SK-N-SH treated with all-trans-retinoic acid at 6 μM for 48 hours (cell line): ENCODE data around the gene SEMA3E.

Experiments
- ATAC-seq: fragments of 200-7000 bp; cut with Tn5 transposase; 3 replicates; pipeline ENCODE4 v1.9.1; 2020; ENCODE audit warnings: mild to moderate bottlenecking, moderate library complexity
- ARNTL ChIP-seq: fragments of 450-650 bp; formaldehyde crosslinking; IDR thresholded peaks from 2 replicates; pipeline ENCODE4 v1.5.0; 2020; ENCODE audit warnings: low read depth, mild to moderate bottlenecking, moderate library complexity, borderline replicate concordance
- BACH2 ChIP-seq: fragments of 250-450 bp; sonication (Bioruptor Pico); IDR thresholded peaks from 2 replicates; pipeline ENCODE4 v1.9.0; 2021; ENCODE audit warnings: mild to moderate bottlenecking, borderline replicate concordance
- CSDC2 ChIP-seq: fragments of 250-450 bp; sonication (Bioruptor Pico); IDR thresholded peaks from 2 replicates; pipeline ENCODE4 v1.5.0; 2020; ENCODE audit warnings: mild to moderate bottlenecking, moderate library complexity
- GLIS3 ChIP-seq: fragments of 250-450 bp; sonication (Bioruptor Pico); IDR thresholded peaks from 2 replicates; pipeline ENCODE4 v1.5.0; 2020; ENCODE audit warnings: mild to moderate bottlenecking, moderate library complexity
- ISL1 ChIP-seq: fragments of 250-450 bp; sonication (Bioruptor Pico); IDR thresholded peaks from 2 replicates; pipeline ENCODE4 v2.1.2; 2022; ENCODE audit warnings: mild to moderate bottlenecking, moderate library complexity
- OSR1 ChIP-seq: fragments of 250-450 bp; sonication (Bioruptor Pico); IDR thresholded peaks from 2 replicates; pipeline ENCODE4 v1.8.0; 2022; ENCODE audit warnings: moderate library complexity, mild to moderate bottlenecking, inconsistent platforms
- PPARA ChIP-seq: fragments of 250-450 bp; sonication (Bioruptor Pico); IDR thresholded peaks from 2 replicates; pipeline ENCODE4 v1.5.0; 2020; ENCODE audit warnings: mild to moderate bottlenecking, borderline replicate concordance
- RARB ChIP-seq: fragments of 250-450 bp; sonication (Bioruptor Pico); IDR thresholded peaks from 2 replicates; pipeline ENCODE4 v1.8.0; 2021; ENCODE audit warnings: mild to moderate bottlenecking, moderate library complexity
- SNAI2 ChIP-seq: fragments of 250-450 bp; sonication (Bioruptor Pico); IDR thresholded peaks from 2 replicates; pipeline ENCODE4 v1.5.0; 2020; ENCODE audit warnings: mild to moderate bottlenecking, moderate library complexity
- TCF4 ChIP-seq: fragments of 250-450 bp; sonication (Bioruptor Pico); IDR thresholded peaks from 2 replicates; pipeline ENCODE4 v1.8.0; 2021; ENCODE audit warnings: mild to moderate bottlenecking, moderate library complexity, borderline replicate concordance
- TOX ChIP-seq: fragments of 250-450 bp; sonication (Bioruptor Pico); IDR thresholded peaks from 2 replicates; pipeline ENCODE4 v1.8.0; 2021; ENCODE audit warnings: mild to moderate bottlenecking, moderate library complexity, borderline replicate concordance
- ZFP30 ChIP-seq: fragments of 450-650 bp; formaldehyde crosslinking; IDR thresholded peaks from 2 replicates; pipeline ENCODE4 v1.5.0; 2022; ENCODE audit warnings: mild to moderate bottlenecking, moderate library complexity
- ZNF565 ChIP-seq: fragments of 450-650 bp; formaldehyde crosslinking; conservative IDR thresholded peaks from 2 replicates; pipeline ENCODE4 v1.5.0; 2020; ENCODE audit warnings: low read depth, mild to moderate bottlenecking, moderate library complexity
- ZNF70 ChIP-seq: fragments of 450-650 bp; formaldehyde crosslinking; IDR thresholded peaks from 2 replicates; pipeline ENCODE4 v1.5.0; 2020; ENCODE audit warnings: mild to moderate bottlenecking, moderate library complexity
- ZNF8 ChIP-seq: fragments of 450-650 bp; formaldehyde crosslinking; IDR thresholded peaks from 2 replicates; pipeline ENCODE4 v1.5.0; 2020; ENCODE audit warnings: mild to moderate bottlenecking, moderate library complexity
- TF ChIP-seq, protein P1 (sequence below): fragments of 250-450 bp; sonication (Bioruptor Pico); IDR thresholded peaks from 2 replicates; pipeline ENCODE4 v1.5.0; 2020; ENCODE audit warnings: mild to moderate bottlenecking, moderate library complexity
- TF ChIP-seq, protein P2 (sequence below): fragments of 250-450 bp; sonication (Bioruptor Pico); IDR thresholded peaks from 2 replicates; pipeline ENCODE4 v1.8.0; 2021; ENCODE audit warnings: low read depth, mild to moderate bottlenecking, moderate library complexity, borderline replicate concordance
- TF ChIP-seq, protein P3 (sequence below): fragments of 250-450 bp; sonication (Bioruptor Pico); IDR thresholded peaks from 2 replicates; pipeline ENCODE4 v1.5.1; 2021; ENCODE audit warnings: mild to moderate bottlenecking, moderate library complexity
- TF ChIP-seq, protein P4 (sequence below): fragments of 250-450 bp; sonication (Bioruptor Pico); IDR thresholded peaks from 2 replicates; pipeline ENCODE4 v1.8.0; 2020; ENCODE audit warnings: mild to moderate bottlenecking, moderate library complexity, borderline replicate concordance
- TF ChIP-seq, protein P5 (sequence below): fragments of 250-450 bp; sonication (Bioruptor Pico); IDR thresholded peaks from 2 replicates; pipeline ENCODE4 v1.5.1; 2020; ENCODE audit warnings: low read depth, mild to moderate bottlenecking, moderate library complexity

The SEMA3E gene

DNA sequence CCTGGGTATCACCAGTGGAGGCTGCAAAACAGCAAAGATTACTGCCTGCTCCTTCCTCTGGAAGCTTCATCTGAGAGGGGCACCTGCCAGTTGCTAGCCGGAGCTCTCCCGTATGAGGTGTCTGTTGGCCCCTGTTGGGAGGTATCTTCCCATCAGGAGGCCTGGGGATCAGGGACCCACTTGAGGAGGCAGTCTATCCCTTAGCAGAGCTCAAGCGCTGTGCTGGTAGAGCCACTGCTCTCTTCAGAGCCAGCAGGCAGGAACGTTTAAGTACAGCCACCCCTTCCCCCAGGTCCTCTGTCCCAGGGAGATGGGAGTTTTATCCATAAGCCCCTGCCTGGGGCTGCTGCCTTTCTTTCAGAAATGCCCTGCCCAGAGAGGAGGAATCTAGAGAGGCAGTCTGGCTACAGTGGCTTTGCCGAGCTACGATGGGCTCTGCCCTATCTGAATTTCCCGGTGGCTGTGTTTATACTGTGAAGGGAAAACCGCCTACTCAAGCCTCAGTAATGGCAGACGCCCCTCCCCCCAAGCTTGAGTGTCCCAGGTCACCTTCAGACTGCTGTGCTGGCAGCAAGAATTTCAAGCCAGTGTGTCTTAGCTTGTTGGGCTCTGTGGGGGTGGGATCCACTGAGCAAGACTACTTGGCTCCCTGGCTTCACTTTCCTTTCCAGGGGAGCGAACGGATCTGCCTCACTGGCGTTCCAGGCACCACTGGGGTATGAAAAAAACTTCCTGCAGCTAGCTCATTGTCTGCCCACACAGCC is 19.6 kb downstream of the SEMA3E start:
- ATAC-seq = no peak
- TF ChIP-seq OSR1 (CRISPR knock-in tag) (no peak), ARNTL (CRISPR knock-in tag) (no peak), PPARA (CRISPR knock-in tag) (no peak), ZNF8 (CRISPR knock-in tag) (no peak), BACH2 (CRISPR knock-in tag) (no peak), SNAI2 (no peak), TCF4 (CRISPR knock-in tag) (no peak), CSDC2 (CRISPR knock-in tag) (no peak), TOX (no peak)
- TF ChIP-seq, protein P1, sequence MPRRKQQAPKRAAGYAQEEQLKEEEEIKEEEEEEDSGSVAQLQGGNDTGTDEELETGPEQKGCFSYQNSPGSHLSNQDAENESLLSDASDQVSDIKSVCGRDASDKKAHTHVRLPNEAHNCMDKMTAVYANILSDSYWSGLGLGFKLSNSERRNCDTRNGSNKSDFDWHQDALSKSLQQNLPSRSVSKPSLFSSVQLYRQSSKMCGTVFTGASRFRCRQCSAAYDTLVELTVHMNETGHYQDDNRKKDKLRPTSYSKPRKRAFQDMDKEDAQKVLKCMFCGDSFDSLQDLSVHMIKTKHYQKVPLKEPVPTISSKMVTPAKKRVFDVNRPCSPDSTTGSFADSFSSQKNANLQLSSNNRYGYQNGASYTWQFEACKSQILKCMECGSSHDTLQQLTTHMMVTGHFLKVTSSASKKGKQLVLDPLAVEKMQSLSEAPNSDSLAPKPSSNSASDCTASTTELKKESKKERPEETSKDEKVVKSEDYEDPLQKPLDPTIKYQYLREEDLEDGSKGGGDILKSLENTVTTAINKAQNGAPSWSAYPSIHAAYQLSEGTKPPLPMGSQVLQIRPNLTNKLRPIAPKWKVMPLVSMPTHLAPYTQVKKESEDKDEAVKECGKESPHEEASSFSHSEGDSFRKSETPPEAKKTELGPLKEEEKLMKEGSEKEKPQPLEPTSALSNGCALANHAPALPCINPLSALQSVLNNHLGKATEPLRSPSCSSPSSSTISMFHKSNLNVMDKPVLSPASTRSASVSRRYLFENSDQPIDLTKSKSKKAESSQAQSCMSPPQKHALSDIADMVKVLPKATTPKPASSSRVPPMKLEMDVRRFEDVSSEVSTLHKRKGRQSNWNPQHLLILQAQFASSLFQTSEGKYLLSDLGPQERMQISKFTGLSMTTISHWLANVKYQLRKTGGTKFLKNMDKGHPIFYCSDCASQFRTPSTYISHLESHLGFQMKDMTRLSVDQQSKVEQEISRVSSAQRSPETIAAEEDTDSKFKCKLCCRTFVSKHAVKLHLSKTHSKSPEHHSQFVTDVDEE (CRISPR knock-in tag) = no peak
- TF ChIP-seq, protein P2, sequence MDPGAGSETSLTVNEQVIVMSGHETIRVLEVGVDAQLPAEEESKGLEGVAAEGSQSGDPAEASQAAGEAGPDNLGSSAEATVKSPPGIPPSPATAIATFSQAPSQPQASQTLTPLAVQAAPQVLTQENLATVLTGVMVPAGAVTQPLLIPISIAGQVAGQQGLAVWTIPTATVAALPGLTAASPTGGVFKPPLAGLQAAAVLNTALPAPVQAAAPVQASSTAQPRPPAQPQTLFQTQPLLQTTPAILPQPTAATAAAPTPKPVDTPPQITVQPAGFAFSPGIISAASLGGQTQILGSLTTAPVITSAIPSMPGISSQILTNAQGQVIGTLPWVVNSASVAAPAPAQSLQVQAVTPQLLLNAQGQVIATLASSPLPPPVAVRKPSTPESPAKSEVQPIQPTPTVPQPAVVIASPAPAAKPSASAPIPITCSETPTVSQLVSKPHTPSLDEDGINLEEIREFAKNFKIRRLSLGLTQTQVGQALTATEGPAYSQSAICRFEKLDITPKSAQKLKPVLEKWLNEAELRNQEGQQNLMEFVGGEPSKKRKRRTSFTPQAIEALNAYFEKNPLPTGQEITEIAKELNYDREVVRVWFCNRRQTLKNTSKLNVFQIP (CRISPR knock-in tag) = no peak
- TF ChIP-seq, protein P3, sequence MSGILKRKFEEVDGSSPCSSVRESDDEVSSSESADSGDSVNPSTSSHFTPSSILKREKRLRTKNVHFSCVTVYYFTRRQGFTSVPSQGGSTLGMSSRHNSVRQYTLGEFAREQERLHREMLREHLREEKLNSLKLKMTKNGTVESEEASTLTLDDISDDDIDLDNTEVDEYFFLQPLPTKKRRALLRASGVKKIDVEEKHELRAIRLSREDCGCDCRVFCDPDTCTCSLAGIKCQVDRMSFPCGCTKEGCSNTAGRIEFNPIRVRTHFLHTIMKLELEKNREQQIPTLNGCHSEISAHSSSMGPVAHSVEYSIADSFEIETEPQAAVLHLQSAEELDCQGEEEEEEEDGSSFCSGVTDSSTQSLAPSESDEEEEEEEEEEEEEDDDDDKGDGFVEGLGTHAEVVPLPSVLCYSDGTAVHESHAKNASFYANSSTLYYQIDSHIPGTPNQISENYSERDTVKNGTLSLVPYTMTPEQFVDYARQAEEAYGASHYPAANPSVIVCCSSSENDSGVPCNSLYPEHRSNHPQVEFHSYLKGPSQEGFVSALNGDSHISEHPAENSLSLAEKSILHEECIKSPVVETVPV (CRISPR knock-in tag) = no peak
- TF ChIP-seq, protein P4, sequence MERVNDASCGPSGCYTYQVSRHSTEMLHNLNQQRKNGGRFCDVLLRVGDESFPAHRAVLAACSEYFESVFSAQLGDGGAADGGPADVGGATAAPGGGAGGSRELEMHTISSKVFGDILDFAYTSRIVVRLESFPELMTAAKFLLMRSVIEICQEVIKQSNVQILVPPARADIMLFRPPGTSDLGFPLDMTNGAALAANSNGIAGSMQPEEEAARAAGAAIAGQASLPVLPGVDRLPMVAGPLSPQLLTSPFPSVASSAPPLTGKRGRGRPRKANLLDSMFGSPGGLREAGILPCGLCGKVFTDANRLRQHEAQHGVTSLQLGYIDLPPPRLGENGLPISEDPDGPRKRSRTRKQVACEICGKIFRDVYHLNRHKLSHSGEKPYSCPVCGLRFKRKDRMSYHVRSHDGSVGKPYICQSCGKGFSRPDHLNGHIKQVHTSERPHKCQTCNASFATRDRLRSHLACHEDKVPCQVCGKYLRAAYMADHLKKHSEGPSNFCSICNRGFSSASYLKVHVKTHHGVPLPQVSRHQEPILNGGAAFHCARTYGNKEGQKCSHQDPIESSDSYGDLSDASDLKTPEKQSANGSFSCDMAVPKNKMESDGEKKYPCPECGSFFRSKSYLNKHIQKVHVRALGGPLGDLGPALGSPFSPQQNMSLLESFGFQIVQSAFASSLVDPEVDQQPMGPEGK (CRISPR knock-in tag) = no peak

DNA sequence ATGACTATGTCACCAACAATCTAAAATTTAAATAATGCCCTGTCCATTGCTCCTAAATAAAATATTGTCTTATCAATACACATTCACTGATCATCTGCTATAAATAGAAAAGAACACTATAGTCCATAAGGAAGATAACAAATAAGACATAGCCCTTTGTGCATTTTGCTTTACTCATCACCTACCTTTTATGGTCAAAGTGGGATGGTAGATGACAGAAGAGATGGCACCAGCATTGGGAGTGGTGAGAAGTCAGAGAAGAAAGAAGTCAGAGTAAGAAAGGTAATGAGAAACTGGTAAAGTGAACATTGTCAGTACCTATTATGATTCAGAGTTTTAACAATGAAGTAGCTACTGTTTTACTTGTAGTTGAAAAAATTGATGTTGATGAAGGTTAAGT is 31.1 kb downstream of the SEMA3E start:
- ATAC-seq = no peak

More for the DNA sequence above, 31.1 kb downstream of the SEMA3E start:
- TF ChIP-seq ZNF565 = no peak
- TF ChIP-seq ZFP30 (CRISPR knock-in tag) = no peak
- TF ChIP-seq ARNTL (CRISPR knock-in tag) = no peak
- TF ChIP-seq, protein P5, sequence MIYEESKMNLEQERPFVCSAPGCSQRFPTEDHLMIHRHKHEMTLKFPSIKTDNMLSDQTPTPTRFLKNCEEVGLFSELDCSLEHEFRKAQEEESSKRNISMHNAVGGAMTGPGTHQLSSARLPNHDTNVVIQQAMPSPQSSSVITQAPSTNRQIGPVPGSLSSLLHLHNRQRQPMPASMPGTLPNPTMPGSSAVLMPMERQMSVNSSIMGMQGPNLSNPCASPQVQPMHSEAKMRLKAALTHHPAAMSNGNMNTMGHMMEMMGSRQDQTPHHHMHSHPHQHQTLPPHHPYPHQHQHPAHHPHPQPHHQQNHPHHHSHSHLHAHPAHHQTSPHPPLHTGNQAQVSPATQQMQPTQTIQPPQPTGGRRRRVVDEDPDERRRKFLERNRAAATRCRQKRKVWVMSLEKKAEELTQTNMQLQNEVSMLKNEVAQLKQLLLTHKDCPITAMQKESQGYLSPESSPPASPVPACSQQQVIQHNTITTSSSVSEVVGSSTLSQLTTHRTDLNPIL (CRISPR knock-in tag) = no peak
- TF ChIP-seq PPARA (CRISPR knock-in tag) = no peak
- no peak for TF ChIP-seq SNAI2
- no peak for TF ChIP-seq RARB (CRISPR knock-in tag)
- no peak for TF ChIP-seq ISL1 (CRISPR knock-in tag)
- no peak for TF ChIP-seq ZNF70
- TF ChIP-seq, protein P4 (CRISPR knock-in tag) = no peak
- TF ChIP-seq TOX = no peak
- TF ChIP-seq, protein P3 (CRISPR knock-in tag) = no peak
- TF ChIP-seq GLIS3 = no peak
